Heart left ventricle (tissue), 16 donors: ENCODE results near the gene MPPE1. TPM values are rescaled to one million over a fixed set of nuclear protein-coding genes. Genes with fewer than 3 reads are reported as not detected.

Experiments
- ATAC-seq, 4 donors: fragments of 200-7000 bp; cut with Tn5 transposase; one replicate each; pipeline ENCODE4 v1.9.1; 2020 to 2022; ENCODE audit warnings: moderate library complexity in 4 of 4, mild to moderate bottlenecking in 3 of 4, moderate number of reproducible peaks in 1 of 4
- DNase-seq, 5 donors: peaks; one replicate each; pipeline ENCODE4 v3.0.0-alpha.2; 2020
- H3K27ac ChIP-seq, 12 donors: fragments of 200-600 bp; sonication (generic) in 4 of 12; one replicate each; pipeline versions ENCODE4 v1.5.0 to v1.8.0; 2016 to 2022; ENCODE audit warnings: mild to moderate bottlenecking in 2 of 12
- H3K27me3 ChIP-seq, 9 donors: fragments of 200-600 bp; sonication (generic) in 2 of 9; one replicate each; pipeline versions ENCODE4 v1.5.1 to v1.8.0; 2016 to 2022; ENCODE audit warnings: mild to moderate bottlenecking in 3 of 9
- H3K36me3 ChIP-seq, 9 donors: fragments of 200-600 bp; sonication (generic) in 2 of 9; one replicate each; pipeline versions ENCODE4 v1.5.0 to v1.8.0; 2018 to 2022; ENCODE audit warnings: mild to moderate bottlenecking in 2 of 9
- H3K4me1 ChIP-seq, 12 donors: fragments of 200-600 bp; sonication (generic) in 4 of 12; one replicate each; pipeline versions ENCODE4 v1.5.0 to v1.8.0; 2016 to 2022; ENCODE audit warnings: mild to moderate bottlenecking in 3 of 12
- H3K4me3 ChIP-seq, 12 donors: fragments of 200-600 bp; sonication (generic) in 4 of 12; one replicate each; pipeline versions ENCODE4 v1.5.0 to v1.8.0; 2017 to 2022; ENCODE audit warnings: mild to moderate bottlenecking in 9 of 12, moderate library complexity in 4 of 12
- H3K9me3 ChIP-seq, 12 donors: fragments of 200-600 bp; sonication (generic) in 4 of 12; one replicate each; pipeline versions ENCODE4 v1.5.0 to v1.8.0; 2016 to 2022; ENCODE audit warnings: mild to moderate bottlenecking in 1 of 12
- POLR2A ChIP-seq, 2 donors: fragments of 450-650 bp; IDR thresholded peaks; one replicate each; pipeline ENCODE4 v1.6.1; 2017; ENCODE audit warnings: antibody characterized with exemption in 2 of 2, mild to moderate bottlenecking in 2 of 2, moderate library complexity in 2 of 2
- WGBS, 4 donors: extraction: QIAGEN DNeasy Blood & Tissue Kit in 2 of 4; methylation state at CpG; one replicate each; pipeline versions ENCODE4 v1.1.5 to v1.1.7; 2013 to 2018; 5-methylcytosine and 5-hydroxymethylcytosine counted together
- intact Hi-C, 10 donors: fragments of 100-400 bp; cut with DNase I; formaldehyde crosslinking; loops; one replicate each; pipeline versions ENCODE4 v1.11.1 to v1.14.2; 2022
- long read RNA-seq, 3 donors: library from polyadenylated mRNA; unstranded; transcript quantifications; one replicate each; pipeline ENCODE4 v2.0.0, GENCODE V29; 2020 to 2021
- polyA plus RNA-seq, 2 donors: library from polyadenylated mRNA; stranded (reverse); fragments of 200-250 nt; gene quantifications; one replicate each; pipeline ENCODE4 v1.2.3, GENCODE V29; 2013
- total RNA-seq, 9 donors: library from RNA; depleted of rRNA in 2 of 9; stranded (reverse); fragments of >200 nt in 2 of 9; fragmentation: NEBNext Ultra II Directional in 3 of 9; extraction: Animal tissue kit (Norgen Biotek cat#: 25700) in 3 of 9; gene quantifications; one replicate each; pipeline versions ENCODE4 v1.1.0 to v1.2.4, GENCODE V29; 2016 to 2023
- TF ChIP-seq, protein P1 (sequence below), 12 donors: fragments of 200-600 bp; sonication (generic) in 4 of 12; IDR thresholded peaks; one replicate each; pipeline versions ENCODE4 v1.5.0 to v1.8.0; 2018 to 2022; ENCODE audit warnings: antibody characterized with exemption in 12 of 12, mild to moderate bottlenecking in 5 of 12
- donor health status: ischemic (EF 13 %, LVEDD 7.1; RV severe dilation, severe dysfunction).
- donor health status: healthy with polysubstance abuse.
- donor health status: DM: no; HTN: yes; CAD: no.
- donor health status: DM: no; HTN: no; CAD: no.
- donor health status: ischemic (EF 25% LVEDD 6.9; RV normal size, moderate dysfunction).
- donor health status: ischemic (EF 25% LVEDD 5.7; RV mildly dilated, moderate dysfunction).
- donor health status: healthy.
- donor health status: DM: yes; HTN: yes; CAD: no.
- donor health status: ischemic (EF 35%, LVEDD 5.7; RV mildly dilated, moderate dysfunction).
- donor health status: nonischemic (EF 11% LVEDD 7.7; RV severe dilation, severe dysfunction).
- donor health status: DM: yes; HTN: yes; CAD: no.
- donor health status: PGD.
- donor health status: ischemic (EF 29% LVEDD 5.4; RV normal size, mild dysfunction).
- donor health status: nonischemic (EF 23%, LVEDD 6.1; RV moderate dilation, normal function).

The MPPE1 gene, protein sequence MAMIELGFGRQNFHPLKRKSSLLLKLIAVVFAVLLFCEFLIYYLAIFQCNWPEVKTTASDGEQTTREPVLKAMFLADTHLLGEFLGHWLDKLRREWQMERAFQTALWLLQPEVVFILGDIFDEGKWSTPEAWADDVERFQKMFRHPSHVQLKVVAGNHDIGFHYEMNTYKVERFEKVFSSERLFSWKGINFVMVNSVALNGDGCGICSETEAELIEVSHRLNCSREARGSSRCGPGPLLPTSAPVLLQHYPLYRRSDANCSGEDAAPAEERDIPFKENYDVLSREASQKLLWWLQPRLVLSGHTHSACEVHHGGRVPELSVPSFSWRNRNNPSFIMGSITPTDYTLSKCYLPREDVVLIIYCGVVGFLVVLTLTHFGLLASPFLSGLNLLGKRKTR
- total RNA-seq: 10 to 100 TPM; 17.8 to 45.5 (median 29.7) TPM
- 10 to 100 TPM; 23.4 to 26.2 TPM for polyA plus RNA-seq
- long read RNA-seq, donor 1, full-length matches to known transcripts: 17 of 51 reads
- long read RNA-seq, donor 1, partial matches to known transcripts: 7 of 51 reads
- long read RNA-seq, donor 1, other reads (novel, unspliced or antisense): 27 of 51 reads
- long read RNA-seq, donor 2, full-length matches to known transcripts: 70 of 151 reads
- long read RNA-seq, donor 2, partial matches to known transcripts: 8 of 151 reads
- long read RNA-seq, donor 2, other reads (novel, unspliced or antisense): 73 of 151 reads
- long read RNA-seq, donor 3, full-length matches to known transcripts: 19 of 34 reads
- long read RNA-seq, donor 3, partial matches to known transcripts: 1 of 34 reads
- long read RNA-seq, donor 3, other reads (novel, unspliced or antisense): 14 of 34 reads

DNA sequence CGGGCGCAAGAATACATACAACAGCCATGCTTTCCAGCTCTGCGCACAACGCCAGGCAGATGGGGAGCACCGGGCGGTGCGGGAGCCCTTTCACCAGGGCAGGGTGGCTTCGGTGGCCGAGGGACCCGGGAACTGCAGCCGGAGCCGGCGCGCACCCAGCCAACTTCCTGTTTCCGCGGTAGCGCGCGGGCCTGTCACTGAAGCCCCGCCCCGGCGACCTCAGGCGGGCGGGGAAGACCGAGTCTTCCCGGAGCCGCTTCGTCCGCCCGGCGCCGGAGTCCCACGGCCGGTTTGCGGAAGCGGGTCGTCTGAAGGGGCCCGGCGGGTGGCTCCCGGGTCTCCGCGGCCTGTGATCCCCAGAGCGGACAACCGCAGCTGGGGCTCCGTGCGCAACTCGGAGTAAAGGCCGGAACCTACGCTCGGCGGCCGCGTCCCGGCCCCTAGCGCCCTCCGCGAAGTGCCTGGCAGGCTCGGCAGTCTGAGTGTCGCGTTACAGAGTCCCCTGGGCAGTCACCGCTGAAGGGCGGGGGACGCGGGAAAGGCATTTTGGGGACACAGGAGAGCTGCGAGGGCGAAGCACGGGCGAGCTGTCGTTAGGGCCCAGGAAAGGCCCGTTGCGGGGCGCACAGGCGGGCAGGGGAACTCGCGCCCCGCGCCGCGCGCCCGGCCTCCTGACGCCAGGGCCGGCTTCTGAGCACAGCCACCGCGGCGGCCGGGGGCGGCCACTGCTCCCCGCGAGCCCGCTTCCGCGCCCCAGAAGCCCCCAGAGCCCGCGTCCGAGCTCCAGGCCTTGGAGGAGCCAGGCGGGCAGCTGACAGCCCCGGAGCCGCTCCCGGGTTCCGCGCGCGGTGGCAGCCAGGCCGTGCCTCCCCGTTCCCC lies at the start of gene MPPE1:
TSS of gene MPPE1 (minus strand) at position 136 of the 879 bp plus-strand sequence. CDS start 11,053 bp downstream, outside the sequence.
- DNase-seq (peak; percentile 92 to 96 (median 93)), ATAC-seq (peak; percentile 79 to 97 (median 95))
- Histone ChIP-seq H3K4me1 (peaks cover 0 to 34% (median 17%) of the 10 kb centered on the region in 12 donors), H3K4me3 (peak within 1 kb of the TSS; percentile 62 to 95 (median 78)), H3K36me3 (peaks cover 0 to 25% (median 16%) of the 10 kb centered on the region in 9 donors), H3K9me3 (no peaks in the 10 kb centered on the region), H3K27ac (peak within 1 kb of the TSS; percentile 95 to 100 (median 98)), H3K27me3 (no peaks in the 10 kb centered on the region)
- intact Hi-C loops: loop anchor here in 9 of 10 donors (1.0 to 10.0 kb wide), 6 partner anchors 39 to 72 kb away; partner anchors contain the start of genes CHMP1B (in 9 of the 9) and IMPA2 (in 3 of the 9)
- peak; percentile 65 to 83 for TF ChIP-seq POLR2A (IDR thresholded peaks at IDR 0.05)
- TF ChIP-seq, protein P1, sequence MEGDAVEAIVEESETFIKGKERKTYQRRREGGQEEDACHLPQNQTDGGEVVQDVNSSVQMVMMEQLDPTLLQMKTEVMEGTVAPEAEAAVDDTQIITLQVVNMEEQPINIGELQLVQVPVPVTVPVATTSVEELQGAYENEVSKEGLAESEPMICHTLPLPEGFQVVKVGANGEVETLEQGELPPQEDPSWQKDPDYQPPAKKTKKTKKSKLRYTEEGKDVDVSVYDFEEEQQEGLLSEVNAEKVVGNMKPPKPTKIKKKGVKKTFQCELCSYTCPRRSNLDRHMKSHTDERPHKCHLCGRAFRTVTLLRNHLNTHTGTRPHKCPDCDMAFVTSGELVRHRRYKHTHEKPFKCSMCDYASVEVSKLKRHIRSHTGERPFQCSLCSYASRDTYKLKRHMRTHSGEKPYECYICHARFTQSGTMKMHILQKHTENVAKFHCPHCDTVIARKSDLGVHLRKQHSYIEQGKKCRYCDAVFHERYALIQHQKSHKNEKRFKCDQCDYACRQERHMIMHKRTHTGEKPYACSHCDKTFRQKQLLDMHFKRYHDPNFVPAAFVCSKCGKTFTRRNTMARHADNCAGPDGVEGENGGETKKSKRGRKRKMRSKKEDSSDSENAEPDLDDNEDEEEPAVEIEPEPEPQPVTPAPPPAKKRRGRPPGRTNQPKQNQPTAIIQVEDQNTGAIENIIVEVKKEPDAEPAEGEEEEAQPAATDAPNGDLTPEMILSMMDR (IDR thresholded peaks at IDR 0.05): peak in 3 of 12 donors; percentile 5 to 7 (median 5)
- 0 to 1% (median 0%) methylated on average over 28 to 106 of the region's 106 CpGs for WGBS, 4 donors

DNA sequence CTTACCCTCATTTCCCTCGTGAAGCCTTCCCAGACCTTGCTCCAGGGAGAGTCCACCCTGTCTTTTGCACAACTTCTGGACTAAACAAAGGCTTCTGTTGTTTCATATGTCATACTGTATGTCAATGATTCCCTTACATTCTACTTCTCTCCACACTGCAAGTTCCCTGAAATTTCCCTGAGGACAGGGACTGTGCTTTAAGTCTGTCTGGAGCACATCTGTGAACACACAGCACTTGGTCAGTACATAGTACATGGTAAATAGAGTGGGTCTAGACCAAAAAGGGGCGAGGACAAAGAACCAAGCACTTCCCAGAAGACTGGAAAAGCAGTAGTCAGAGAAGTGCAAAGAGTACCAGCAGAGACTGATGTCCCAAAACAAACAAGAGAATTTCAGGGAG lies 49.5 kb upstream of the MPPE1 start:
- Histone ChIP-seq H3K4me1 (peaks cover 0 to 12% (median 0%) of the 10 kb centered on the region in 12 donors), H3K27me3 (no peaks in the 10 kb centered on the region), H3K27ac (no peak overlapping the region), H3K36me3 (no peaks in the 10 kb centered on the region), H3K9me3 (peaks cover 0 to 16% (median 0%) of the 10 kb centered on the region in 12 donors), H3K4me3 (no peak overlapping the region)
- ATAC-seq: no peak
- TF ChIP-seq POLR2A (IDR thresholded peaks at IDR 0.05): no peak
- TF ChIP-seq, protein P1 (IDR thresholded peaks at IDR 0.05): no peak
- intact Hi-C loops: no loop called here
- DNase-seq: no peak
- WGBS, 4 donors: 60 to 80% (median 71%) methylated on average over 2 of the region's 2 CpGs

DNA sequence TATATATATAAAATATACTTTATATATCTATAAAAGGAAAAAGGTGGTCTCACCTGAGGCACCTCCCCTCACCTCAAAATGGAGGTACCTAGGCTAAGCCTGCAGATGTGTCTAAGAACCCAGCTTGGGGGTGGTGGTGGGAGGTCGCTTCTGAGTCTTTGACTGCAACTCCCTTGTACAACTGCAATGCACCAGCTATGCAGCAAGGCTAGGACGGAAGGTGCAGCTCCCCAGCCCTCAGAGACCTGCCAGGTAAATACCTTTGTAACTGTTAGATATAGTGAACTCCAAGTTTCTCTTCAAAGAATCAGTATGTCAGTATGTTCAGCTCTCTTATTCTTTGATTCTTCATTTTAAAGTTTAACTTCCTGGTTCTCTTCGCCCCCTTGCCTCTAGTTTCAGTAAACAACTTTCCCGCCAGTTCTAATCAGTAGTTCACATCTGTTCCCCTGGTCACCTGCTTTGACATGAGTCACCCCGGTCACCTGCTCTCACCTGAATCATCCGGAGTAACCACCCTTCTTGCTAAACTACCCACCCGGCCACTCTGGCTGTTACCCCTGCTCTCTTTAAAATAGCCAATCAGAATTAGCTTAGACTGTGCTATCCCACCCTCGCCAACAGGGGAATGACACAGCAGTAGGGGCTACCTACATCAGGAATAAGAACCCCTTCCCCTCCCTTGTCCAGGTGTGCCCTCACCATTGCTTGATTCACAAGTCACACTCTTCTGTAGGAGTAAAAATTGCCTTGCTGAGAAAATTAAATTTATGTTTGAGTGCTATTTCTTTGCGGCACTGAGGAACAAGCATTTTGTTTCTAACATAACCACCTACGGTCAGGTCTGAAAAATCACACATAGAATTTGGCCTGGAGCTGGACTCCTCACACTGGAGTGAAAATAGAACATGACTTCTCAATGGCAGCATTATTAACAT lies 48.5 kb upstream of the MPPE1 start:
- H3K4me3 ChIP-seq: no peak overlapping the region
- ATAC-seq (no peak), DNase-seq (no peak)
- no peaks in the 10 kb centered on the region for H3K27me3 ChIP-seq
- intact Hi-C loops: no loop called here
- WGBS, 4 donors: 95 to 97% (median 96%) methylated on average over 10 of the region's 10 CpGs
- H3K27ac ChIP-seq: no peak overlapping the region
- H3K4me1 ChIP-seq: peaks cover 0 to 12% (median 0%) of the 10 kb centered on the region in 12 donors
- H3K9me3 ChIP-seq: peaks cover 0 to 16% (median 0%) of the 10 kb centered on the region in 12 donors
- TF ChIP-seq, protein P1 (IDR thresholded peaks at IDR 0.05): no peak
- H3K36me3 ChIP-seq: no peaks in the 10 kb centered on the region
